Midbrain (tissue), 1 donor: ENCODE data around the gene NRXN3.

Experiments
- DNase-seq: peaks from one replicate; lab custom pipeline; 2025; lab: John Stamatoyannopoulos, UW

Gene NRXN3

DNA sequence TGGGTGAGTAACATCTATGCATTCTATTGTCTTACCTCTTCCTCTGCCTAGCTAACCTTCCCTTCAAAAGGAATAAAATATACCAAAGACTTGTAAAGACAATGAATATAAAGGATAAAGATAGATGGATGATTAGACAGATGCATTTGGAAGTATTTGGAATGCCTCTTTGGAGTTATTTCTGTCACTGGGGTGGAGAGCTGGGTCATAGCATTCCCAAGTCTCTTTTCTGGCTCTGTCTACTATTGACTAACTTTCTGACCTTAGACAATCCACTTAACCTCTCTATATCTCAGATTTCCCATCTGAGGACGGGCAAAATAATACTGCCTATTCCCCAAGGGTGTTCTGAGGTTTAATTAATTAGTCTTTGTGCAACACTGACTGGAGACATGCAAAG lies 1523.8 kb downstream of the NRXN3 start:
- DNase-seq = no peak

DNA sequence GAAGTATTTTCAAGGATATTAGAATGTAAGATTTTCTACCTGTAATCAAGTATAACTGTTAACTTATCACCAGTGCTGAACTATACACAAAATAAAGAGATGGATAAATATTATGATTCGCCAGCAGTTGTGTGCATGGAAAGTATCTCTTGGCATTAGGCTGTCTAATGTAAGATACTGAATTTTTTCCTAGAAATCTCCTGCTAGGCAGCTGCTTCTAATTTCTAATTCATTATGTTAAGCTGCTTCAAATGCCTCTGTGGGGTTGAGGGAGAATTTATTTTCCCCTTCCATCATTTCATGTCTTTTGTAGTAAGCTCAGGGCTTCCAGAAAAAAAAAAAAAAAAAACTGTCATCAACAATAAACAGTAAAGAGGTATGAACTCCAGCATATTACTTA lies 1525.1 kb downstream of the NRXN3 start:
- no peak for DNase-seq

DNA sequence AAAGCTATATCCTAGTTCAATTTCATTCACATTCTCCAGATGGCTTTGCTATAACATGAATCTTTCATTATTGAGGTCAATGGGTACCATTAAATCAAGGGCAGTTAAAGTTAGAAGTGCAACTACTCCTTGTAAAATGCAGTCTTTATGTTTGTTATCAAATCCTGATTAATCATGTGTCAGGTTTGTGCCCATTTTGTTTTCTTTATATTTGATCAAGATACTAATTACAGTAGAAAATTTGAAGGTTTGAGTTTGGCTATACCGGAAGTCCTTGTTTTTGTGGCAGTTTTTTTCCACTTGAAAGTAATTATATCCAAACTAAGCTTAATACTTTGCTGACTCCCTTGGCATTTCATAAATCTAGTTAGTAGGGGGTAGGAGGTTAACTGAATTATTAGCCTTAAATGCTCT lies 1528.1 kb downstream of the NRXN3 start:
- no peak for DNase-seq

DNA sequence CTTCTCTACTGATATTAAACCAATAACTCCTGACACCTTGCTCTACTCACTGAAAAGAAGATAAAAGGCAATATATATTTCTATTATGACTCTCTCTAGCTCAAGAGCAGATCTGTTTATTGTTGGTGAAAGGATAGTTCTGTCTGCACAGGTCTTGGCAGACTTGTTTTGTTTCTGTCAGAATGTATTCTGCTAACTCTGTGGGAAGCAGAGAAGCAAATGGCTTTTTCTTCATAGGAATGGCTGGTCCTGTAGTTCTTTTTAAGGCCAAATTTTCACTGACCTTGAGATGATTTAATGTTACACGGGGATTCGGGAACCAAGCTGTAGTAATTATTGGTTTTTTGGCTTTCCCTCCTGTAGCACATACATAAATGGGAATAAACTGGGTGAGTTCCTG lies 1529.0 kb downstream of the NRXN3 start:
- DNase-seq = no peak

DNA sequence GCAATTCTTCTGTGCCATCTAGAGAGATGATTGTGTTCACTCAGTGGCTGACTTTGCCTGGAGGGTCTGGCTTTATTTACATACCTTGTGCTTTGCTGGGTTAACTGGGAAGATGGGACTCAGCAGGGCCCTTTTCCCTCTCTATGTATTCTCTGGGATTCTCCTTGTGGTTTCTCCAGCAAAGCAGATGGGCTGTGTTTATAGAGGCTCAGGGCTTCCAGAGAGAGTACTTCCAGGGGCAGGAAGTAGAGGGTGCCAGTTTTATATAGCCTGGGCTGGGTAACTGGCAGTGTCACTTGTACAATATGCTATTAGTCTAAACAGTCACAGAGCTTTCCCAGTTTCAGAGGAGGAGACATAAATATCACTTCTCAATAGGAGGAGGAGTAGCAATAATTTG lies 1531.2 kb downstream of the NRXN3 start:
- DNase-seq = no peak

DNA sequence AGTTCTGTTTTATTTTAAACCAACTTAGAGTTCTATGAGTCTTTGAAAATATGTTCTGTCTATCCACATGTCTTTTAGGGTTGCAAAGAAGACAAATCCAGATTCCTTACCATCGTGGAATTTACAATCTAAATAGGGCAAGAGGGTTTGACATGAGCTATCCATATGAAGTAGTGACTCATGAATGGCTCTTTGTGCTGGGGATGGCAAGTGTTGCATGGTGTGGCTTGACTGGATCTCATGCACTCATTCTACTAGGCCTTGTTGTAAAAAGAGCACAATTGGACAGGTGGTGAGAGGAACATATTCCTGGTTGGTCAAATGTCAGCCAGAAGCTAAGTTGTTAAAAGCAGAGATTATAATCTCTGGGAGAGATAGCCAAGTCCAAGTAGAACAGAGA lies 1532.0 kb downstream of the NRXN3 start:
- DNase-seq = no peak

DNA sequence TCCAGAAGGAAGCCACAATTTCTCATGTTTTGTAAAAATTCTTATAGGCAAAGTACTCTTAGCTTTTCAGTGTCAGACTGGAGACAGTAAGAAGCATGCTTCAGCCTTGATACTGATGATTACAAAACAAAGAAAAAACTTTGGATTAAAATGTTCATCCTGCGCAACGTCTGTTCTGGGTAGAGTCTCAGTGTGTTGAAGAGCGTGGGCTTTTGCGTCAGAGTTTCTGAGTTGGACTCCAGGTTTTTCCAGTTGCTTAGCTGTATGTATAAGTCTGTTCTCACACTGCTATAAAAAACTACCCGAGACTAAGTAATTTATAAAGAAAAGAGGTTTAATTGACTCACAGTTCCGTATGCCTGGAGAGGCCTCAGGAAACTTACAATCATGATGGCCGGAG lies 1533.0 kb downstream of the NRXN3 start:
- DNase-seq = no peak

DNA sequence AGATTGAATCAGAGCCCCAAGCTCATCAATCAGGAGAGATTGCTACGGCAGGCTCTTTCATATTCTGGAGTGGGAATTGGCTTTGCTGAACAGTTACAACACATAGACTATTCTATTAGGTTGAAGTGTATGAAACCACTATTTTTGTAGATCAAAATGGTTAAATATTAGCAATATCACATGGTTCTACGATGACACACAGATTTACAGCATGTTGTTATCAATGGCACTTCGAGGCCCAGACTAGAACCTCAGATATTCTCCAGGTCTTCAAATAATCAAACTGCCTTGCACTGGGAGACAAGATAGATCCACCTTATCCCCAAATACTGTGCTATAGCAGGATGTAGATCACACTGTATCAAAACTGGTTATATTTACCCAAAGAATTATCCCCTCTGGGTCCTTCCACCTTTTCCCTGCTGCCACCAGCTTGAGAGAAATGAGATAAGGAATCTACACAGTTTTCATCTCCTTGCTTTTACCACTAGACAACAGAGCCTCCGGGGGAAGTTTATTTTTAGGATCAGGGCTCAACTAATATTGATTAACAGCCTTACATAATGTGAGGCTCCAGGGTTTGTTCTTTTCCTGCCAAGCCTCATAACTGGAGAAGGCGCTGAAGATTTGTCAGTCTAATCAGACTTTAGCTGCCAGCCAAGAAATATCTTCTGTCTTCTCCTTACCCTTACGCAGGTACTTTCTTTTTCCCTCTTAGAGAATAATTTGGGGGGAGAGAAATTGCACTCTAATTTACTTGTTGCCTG lies 1534.1 kb downstream of the NRXN3 start:
- no peak for DNase-seq

DNA sequence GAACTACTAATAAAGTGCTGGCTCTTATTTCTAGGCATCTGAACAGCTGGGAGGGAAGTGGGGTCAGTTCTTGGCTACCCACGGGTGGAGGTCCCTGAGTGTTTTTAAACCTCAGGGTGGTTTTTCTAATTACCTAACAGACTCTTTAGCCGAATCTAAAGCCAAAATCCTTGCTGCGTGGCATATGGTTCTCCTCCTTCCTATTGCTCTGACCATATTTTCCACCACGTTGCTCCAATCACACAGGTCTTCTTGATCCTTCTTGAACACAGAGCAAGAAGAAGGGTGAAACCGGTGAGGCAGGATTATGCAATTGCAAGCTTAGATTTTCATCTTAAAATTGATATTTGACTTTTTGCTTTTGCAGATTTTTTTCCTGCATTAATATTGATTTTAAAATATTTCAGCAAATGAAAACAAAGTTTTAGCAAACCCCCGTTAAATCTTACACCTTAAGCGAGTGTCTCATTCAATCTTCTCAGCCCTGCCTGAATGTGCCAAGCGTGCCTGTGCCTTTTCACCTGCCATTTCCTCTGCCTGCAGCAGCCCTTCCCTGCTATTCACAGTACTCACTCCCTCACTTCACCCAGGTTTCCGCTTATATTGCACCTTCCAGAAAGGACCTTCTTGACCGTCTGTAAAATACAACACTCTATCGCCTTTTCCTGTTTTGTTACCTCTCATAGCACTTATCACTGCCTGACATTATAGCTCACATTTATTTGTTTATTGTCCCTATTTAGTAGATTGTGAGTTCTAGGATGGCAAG lies 1535.1 kb downstream of the NRXN3 start:
- DNase-seq = no peak

DNA sequence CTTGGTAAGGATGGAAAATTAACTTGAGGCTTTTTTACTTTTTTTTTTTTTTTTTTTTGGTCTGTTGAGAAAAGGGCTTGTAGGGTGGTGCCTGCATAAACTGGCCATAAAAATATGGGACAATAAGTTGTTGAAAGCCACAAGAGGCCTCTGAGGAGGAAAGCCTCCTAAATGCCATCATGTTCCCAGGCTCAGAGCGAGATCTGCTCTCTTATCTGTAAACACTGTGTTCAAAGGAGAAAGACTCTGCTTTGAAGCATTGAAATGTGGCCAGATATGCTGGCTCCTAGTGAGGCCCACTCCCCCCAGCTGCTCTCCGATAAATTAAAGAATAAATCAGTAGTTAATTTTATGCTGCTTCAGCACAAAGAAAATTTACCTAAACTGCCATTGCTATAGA lies 1536.2 kb downstream of the NRXN3 start:
- DNase-seq = no peak

DNA sequence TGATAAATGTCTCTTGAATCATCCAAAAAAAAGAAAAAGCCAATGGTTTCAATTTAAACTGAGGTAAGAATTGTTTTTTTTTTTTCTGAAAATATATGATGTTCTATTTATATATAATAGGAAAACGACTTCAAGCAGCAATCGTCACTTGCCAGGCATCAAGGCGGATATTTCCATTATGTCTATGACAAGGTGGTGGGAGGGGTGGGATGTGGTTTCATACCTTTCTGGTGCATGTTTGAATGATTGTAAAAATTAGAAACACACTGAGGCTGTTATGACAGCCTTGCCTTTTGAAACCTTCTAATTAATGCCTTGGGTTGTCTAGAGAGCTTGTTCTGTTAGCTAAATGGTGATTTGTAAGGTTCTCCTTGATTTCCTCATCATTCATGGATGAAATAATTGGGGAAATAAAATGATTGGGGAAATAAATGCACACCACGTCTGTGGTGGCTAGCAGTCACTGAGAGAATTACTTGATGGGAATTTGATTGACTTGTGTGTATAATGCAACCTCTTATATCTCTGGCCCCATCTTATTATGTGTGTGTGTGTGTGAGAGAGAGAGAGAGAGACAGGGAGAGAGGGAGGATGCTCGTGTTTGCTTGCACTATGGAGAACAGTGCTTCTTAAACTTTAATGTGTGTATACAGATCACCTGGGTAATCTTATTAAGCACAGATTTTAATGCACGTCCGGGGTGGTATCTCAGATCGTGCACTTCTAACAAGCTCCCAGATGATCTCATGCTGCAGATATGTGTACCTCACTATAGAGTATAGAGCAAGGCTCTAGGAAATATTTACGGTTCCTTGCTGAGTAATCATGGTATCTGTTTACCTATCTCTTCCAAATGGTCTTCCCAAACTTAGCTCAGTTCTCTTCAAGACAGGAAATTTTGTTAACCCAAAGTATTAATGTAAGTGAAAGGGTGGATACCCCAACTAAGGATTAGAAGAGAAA lies 1538.5 kb downstream of the NRXN3 start:
- DNase-seq = no peak

DNA sequence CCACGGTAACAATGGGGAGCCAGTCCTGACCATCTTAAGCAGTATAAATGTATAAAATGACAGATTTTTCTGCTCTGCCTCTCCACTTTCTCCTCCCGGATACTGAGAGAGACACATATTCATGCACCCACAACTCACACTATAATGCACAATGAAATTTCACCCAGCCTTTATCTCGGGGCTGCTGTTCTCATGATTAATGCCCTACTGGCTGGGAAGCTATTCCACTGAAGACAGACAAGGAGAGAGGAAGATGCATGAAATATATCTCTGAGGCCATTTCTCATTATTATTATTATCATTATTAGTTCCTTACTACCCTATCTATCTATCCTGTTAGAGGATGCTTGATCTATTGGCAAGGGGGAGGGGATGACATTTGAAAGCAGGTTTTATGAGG lies 1539.4 kb downstream of the NRXN3 start:
- DNase-seq = no peak

DNA sequence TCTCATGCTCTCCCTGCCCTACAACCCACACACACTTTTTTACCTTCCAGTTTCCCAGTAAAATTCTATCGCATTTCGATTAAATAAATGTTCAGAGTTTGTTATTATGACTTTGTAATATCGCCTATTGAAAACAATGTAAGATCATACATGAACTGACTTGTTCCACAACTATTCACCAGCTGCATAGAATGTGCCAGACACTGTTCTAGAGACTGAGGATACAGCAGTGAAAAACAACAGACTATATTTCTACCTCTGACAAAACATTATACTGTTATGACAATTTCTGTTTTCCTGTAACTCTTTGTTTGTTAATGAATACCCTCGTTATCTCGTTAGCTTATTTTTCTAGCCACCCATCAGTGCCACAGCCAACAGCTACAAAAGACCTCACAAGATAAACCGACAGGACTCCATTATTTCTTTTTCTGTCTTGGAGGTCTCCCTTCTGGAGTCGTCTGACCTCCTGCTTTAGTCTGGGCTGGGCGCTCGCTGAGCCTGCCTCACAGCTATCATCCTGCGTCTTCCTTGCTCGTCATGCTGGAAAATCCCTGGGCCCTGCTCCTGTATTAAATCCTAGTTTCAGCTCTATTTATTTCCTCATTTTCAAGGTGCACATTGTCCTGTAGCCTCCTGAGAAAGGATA lies 1542.3 kb downstream of the NRXN3 start:
- DNase-seq = no peak

DNA sequence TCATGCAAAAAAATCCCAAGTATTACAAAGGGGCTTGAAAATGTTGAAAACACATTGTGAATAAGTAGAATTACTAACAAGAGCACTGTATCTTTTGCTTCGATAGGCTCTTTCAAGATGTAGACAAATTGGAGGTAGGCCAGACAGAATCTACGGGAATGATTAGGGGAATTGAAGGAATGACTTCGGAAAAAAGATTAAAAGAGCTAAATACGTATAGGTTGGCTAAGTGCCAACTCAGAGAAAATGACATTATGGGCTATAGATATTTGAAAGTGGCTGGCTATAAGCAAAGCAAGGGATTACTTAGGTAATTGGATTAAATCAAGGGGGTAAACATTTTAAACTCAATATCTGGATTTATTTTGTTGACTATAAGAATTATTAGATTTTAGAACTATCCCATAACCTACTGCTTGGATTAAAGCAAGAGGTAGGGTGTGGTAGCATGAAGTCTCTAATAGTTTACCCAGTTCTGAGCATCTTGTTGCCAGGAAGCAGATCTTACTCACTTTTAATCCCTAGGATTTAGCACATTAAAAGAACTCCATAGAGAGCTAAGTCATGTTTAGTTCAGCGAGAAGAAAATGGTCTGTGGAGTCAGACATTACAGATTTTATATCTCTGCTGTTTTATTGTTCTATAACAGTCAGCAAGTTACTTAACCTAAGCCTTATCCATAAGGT lies 1551.4 kb downstream of the NRXN3 start:
- DNase-seq = no peak

DNA sequence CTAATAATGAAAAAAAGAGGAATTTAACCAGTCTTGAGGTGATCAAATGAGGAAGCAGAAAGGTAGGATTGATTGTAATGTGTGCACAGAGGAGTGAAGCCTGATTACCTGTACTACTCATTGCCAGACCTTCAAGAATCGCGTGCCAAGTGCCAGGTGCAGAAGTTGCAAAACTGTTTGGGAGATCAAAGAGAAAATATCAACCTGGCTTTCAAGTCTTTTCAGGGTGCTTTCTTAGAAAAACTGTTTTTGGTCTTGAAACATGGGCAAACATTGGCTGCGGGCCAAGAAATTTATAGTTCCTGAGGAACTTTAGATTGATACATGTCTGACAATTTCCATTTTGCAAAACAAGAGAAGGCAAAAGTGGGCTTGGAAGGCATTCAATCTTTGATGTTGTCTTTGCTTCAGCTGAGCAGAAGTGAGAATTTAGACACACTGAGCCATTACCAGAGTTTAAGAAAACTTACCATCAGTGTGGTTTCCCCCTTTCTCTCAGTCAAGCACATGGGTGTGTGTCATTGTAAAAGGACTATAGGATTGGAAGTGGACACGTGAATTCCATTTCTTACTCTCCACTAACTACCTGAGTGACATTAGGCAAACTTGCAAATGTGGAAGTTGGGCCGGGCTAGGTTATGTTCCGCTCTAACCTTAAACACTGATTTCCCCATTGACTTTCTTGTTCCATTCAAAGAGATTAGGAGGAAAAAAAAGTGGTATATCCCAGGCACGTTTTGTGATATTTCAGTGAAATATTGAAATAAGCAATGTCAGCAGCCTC lies 1555.0 kb downstream of the NRXN3 start:
- no peak for DNase-seq

DNA sequence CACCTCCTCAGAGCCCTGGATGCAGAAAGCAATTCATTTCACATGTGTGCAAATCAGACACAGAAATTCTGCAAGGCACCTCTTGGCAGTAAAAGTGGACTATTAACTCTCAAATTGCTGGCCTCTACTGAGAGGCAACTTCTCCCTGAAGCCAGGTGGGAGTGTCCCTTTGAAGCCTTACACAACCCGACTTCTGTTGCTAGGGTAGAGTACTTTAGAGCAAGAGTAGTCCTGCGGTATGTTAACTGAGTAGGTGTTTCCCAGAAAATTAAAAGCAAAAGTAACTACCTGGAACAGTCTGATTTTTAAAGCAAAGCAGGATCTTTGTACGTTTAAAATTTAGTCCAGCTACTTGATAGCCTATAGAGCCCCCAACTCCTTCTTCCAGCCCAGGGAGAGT lies 1557.7 kb downstream of the NRXN3 start:
- DNase-seq = no peak

DNA sequence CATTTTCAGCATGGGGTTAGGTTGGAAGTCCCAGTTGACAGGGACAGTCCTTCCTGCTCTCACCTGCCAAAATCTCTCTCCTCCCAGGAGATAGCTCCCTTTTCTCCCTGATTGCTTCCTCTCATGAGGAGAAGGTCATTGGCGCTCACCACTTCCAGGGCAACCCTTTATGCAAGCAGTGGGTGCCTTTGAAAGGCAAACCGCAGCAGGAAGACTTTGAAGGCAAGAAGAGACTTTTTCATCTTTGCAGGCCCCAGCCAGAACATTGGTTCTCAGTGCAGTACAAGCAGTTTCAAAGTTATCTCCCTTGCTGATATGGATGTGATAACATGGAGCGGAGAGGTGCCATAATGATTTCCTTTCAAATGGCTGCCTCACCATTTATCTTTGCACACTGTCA lies 1558.2 kb downstream of the NRXN3 start:
- DNase-seq = no peak

DNA sequence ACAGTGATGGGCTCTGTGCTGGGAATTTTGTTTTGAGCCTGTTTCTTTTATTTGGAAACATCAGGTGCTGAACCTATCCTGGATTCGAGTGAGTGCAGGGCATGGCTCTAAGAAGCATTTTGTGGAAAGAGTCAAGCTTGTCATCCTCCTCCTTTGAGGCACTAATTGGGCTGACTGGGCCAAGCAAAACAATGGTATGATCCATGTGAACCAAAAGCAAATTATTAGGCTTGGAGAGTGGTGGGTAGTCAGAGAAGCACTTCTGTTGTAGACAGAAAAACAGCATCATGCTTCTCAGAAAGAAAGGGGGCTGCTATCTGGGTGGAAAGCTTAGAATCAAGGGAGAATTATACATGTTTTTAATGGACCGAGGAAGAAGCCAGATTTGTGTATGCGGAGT lies 1559.6 kb downstream of the NRXN3 start:
- DNase-seq = no peak

DNA sequence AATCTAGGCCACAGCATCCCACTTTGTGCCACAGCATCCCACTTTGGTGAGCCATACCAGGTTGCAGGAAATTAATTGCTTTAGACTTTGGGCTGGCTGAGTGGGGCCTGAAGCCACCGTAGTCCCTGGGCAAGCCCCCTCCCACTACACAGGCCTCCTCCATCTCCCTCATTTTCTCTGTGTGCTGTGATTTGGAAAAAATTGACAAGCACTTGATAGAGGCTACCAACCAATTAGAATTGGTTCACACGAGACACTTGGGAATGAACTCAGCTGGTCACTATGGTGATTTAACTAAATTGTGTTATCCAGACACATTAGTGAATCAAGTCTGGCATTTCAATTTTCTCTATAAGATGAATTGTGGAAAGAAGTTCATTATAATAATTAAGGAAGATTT lies 1560.0 kb downstream of the NRXN3 start:
- no peak for DNase-seq

DNA sequence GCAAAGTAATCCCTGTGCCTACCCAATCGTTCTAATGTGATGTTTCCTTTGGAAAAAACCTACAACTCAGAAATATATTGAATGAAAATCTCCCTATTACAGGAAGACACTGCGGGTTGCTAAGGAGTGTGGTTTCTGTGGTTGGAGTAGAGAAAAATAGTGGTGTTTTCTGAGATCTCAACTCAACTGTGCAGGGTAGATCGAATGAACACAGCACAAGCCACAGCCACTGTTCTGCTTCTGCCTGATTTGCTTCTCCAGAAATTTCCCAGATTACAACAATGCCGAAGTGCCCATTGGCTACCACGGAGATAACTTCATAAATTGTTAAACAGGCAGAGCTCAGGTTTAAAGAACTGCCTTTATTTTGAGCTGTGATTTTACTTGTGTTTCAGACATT lies 1560.8 kb downstream of the NRXN3 start:
- DNase-seq = no peak
